Measurements from ENCODE around the gene LRRC4C.

LRRC4C gene

GRCh38 chr11:40826601-40827000, 632.9 kb downstream of the LRRC4C start:
- FAIRE-seq (no peak), DNase-seq (ENCODE audit: insufficient read length) (no peak)
- TF ChIP-seq TAF1 (IDR thresholded peaks at IDR 0.05; ENCODE audit: borderline replicate concordance, low read depth, low read length) (no peak), POLR2AphosphoS5 (IDR thresholded peaks at IDR 0.05; ENCODE audit: low read depth, low read length) (no peak), POLR2A (IDR thresholded peaks at IDR 0.05; ENCODE audit: low read depth, low read length) (no peak)

GRCh38 chr11:40825201-40825834, 634.1 kb downstream of the LRRC4C start:
- DNase-seq (ENCODE audit: insufficient read length) (no peak), FAIRE-seq (no peak)
- TF ChIP-seq POLR2A (IDR thresholded peaks at IDR 0.05; ENCODE audit: low read depth, low read length) (no peak), TAF1 (IDR thresholded peaks at IDR 0.05; ENCODE audit: borderline replicate concordance, low read depth, low read length) (no peak), POLR2AphosphoS5 (IDR thresholded peaks at IDR 0.05; ENCODE audit: low read depth, low read length) (no peak)

DNA sequence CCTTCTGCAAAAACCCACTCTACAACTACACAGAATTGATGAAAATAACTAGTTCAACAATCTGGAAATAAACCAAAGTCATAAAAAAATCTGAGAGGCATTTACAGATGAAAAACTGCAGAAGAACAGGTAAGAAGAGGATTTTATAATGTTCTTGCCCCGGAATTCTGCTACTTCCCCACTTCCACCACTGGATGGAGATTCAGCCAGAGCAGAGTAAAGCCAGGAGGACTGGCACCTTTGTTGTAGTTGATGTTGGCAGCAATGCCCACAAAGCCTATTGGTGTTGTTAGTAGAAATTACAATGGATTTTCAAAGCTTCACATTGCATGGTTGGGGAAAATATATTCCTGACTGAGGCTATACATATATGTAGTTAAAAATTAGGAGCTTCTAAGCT, 640.2 kb downstream of the LRRC4C start:
- FAIRE-seq (no peak), DNase-seq (ENCODE audit: insufficient read length) (no peak)
- TF ChIP-seq TAF1 (IDR thresholded peaks at IDR 0.05; ENCODE audit: borderline replicate concordance, low read depth, low read length) (no peak), POLR2AphosphoS5 (IDR thresholded peaks at IDR 0.05; ENCODE audit: low read depth, low read length) (no peak), POLR2A (IDR thresholded peaks at IDR 0.05; ENCODE audit: low read depth, low read length) (no peak)

DNA sequence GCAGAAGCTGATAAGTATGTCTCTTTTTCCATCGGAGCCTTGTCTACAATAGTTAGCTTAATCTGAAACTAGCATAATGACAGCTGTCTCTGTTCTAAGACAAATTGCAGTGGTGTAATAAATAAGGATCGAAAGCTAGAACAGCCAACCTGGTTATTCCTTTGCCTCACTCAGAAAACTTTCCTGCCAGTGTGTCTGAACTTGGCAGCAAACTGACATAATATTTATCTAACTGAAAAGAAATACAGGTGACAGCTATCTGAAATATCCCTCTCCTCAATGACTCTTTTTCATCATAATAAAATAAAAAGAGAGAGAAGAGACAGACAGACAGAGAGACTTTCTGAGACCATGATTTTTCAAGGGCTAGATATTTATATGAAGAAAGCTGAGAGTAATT, 642.5 kb downstream of the LRRC4C start:
- DNase-seq (ENCODE audit: insufficient read length): no peak
- no peak for FAIRE-seq
- no peak for TF ChIP-seq POLR2A (IDR thresholded peaks at IDR 0.05; ENCODE audit: low read depth, low read length)
- TF ChIP-seq POLR2AphosphoS5 (IDR thresholded peaks at IDR 0.05; ENCODE audit: low read depth, low read length): no peak
- no peak for TF ChIP-seq TAF1 (IDR thresholded peaks at IDR 0.05; ENCODE audit: borderline replicate concordance, low read depth, low read length)

DNA sequence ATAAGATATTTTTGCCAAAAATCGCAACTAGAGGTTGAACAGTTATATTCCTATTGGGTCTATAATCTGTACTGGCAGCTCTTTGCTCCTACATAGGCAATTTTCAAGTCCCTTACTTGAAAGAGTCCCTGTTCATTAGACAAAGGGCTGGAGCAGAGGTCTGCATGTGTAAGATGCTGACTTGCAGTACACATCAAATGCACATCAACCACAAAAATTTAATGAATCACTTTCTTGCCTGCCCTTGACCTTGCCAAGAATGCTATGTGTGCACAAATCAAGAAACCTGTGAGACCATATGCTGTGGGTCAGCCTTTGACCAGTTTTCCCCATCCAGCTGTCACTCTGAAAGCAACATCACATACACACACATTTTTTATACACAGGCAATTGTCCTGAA, 661.5 kb downstream of the LRRC4C start:
- no peak for DNase-seq (ENCODE audit: insufficient read length)
- TF ChIP-seq TAF1 (IDR thresholded peaks at IDR 0.05; ENCODE audit: borderline replicate concordance, low read depth, low read length): no peak
- no peak for TF ChIP-seq POLR2A (IDR thresholded peaks at IDR 0.05; ENCODE audit: low read depth, low read length)
- no peak for TF ChIP-seq POLR2AphosphoS5 (IDR thresholded peaks at IDR 0.05; ENCODE audit: low read depth, low read length)
- no peak for FAIRE-seq

- TF ChIP-seq POLR2A (IDR thresholded peaks at IDR 0.05; ENCODE audit: low read depth, low read length) (no peak), POLR2AphosphoS5 (IDR thresholded peaks at IDR 0.05; ENCODE audit: low read depth, low read length) (no peak), TAF1 (IDR thresholded peaks at IDR 0.05; ENCODE audit: borderline replicate concordance, low read depth, low read length) (no peak)
- FAIRE-seq: no peak
- no peak for DNase-seq (ENCODE audit: insufficient read length)
Measured at GRCh38 chr11:40787224-40787623, 672.2 kb downstream of the LRRC4C start.

DNA sequence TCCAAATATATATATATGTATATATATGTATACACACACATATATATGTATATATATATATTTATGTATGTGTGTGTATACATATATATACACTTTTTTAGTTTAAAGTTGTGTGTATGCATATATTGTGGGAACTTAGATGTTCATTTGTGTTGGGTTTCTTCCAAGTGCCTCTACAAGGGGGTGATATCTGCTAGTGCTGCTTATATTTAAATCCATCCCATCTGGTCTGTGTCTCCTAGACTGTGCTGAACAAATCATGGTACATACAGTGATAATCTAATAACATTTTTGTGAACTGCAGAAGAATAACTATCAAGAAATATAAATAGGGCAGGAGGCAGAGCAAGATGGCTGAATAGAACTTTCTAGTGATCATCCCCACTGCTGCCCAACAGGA, 696.4 kb downstream of the LRRC4C start:
- TF ChIP-seq POLR2AphosphoS5 (IDR thresholded peaks at IDR 0.05; ENCODE audit: low read depth, low read length) (no peak), POLR2A (IDR thresholded peaks at IDR 0.05; ENCODE audit: low read depth, low read length) (no peak), TAF1 (IDR thresholded peaks at IDR 0.05; ENCODE audit: borderline replicate concordance, low read depth, low read length) (no peak)
- FAIRE-seq (no peak), DNase-seq (ENCODE audit: insufficient read length) (no peak)

- DNase-seq (ENCODE audit: insufficient read length) (no peak), FAIRE-seq (no peak)
- no peak for TF ChIP-seq TAF1 (IDR thresholded peaks at IDR 0.05; ENCODE audit: borderline replicate concordance, low read depth, low read length)
- TF ChIP-seq POLR2AphosphoS5 (IDR thresholded peaks at IDR 0.05; ENCODE audit: low read depth, low read length): no peak
- TF ChIP-seq POLR2A (IDR thresholded peaks at IDR 0.05; ENCODE audit: low read depth, low read length): no peak
Measured at GRCh38 chr11:40759341-40759740, 700.1 kb downstream of the LRRC4C start.

GRCh38 chr11:40754297-40754696, 705.2 kb downstream of the LRRC4C start:
- DNase-seq (ENCODE audit: insufficient read length) (no peak), FAIRE-seq (no peak)
- TF ChIP-seq TAF1 (IDR thresholded peaks at IDR 0.05; ENCODE audit: borderline replicate concordance, low read depth, low read length) (no peak), POLR2A (IDR thresholded peaks at IDR 0.05; ENCODE audit: low read depth, low read length) (no peak), POLR2AphosphoS5 (IDR thresholded peaks at IDR 0.05; ENCODE audit: low read depth, low read length) (no peak)

DNA sequence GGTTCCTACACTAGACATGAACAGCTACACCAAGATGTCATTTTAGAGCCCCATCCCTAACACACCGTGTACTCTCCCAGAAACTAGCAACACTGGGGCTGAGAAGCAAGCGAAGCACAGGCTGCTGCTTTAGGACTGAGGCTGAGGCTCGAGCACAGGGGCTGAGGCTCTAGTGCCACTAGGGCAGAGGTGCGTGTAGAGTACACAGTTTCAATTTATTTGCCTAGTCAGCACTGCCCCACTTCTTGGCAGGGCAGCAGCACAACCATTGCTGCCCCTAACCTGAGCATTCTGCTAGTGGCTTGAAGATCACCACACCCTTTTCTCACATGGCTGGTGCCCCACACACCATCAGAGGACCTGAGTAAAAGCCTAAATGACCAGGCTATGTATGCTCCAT, 713.2 kb downstream of the LRRC4C start:
- no peak for FAIRE-seq
- TF ChIP-seq POLR2AphosphoS5 (IDR thresholded peaks at IDR 0.05; ENCODE audit: low read depth, low read length) (no peak), POLR2A (IDR thresholded peaks at IDR 0.05; ENCODE audit: low read depth, low read length) (no peak), TAF1 (IDR thresholded peaks at IDR 0.05; ENCODE audit: borderline replicate concordance, low read depth, low read length) (no peak)
- no peak for DNase-seq (ENCODE audit: insufficient read length)

DNA sequence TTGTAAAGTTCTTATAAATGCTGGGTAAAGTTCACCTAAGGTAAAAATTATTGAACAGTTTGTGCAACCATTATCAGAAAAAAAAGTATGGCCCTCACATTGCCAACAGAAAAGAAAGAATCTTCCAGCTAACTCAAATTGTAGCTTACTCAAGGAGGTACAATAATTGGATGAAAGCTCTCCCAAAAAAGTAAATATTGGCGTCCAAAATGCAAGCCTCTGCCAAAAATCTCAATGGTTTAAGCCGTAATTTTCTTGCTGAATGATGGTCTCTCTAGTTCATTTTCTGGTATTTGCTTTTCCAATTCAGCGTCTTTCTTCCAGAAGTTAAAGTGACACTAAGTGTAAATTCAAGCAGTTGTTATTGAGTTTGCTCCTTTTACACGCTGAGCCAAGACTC, 727.3 kb downstream of the LRRC4C start:
- FAIRE-seq (no peak), DNase-seq (ENCODE audit: insufficient read length) (no peak)
- TF ChIP-seq POLR2AphosphoS5 (IDR thresholded peaks at IDR 0.05; ENCODE audit: low read depth, low read length) (no peak), POLR2A (IDR thresholded peaks at IDR 0.05; ENCODE audit: low read depth, low read length) (no peak), TAF1 (IDR thresholded peaks at IDR 0.05; ENCODE audit: borderline replicate concordance, low read depth, low read length) (no peak)

GRCh38 chr11:40722179-40722795, 737.2 kb downstream of the LRRC4C start:
- TF ChIP-seq TAF1 (IDR thresholded peaks at IDR 0.05; ENCODE audit: borderline replicate concordance, low read depth, low read length) (no peak), POLR2A (IDR thresholded peaks at IDR 0.05; ENCODE audit: low read depth, low read length) (no peak), POLR2AphosphoS5 (IDR thresholded peaks at IDR 0.05; ENCODE audit: low read depth, low read length) (no peak)
- FAIRE-seq (no peak), DNase-seq (ENCODE audit: insufficient read length) (no peak)

Data from GM12892 (cell line).